Activated naive CD4-positive, alpha-beta T cell treated with anti-CD3 and anti-CD28 coated beads for 36 hours (primary cell): ENCODE measurements around the gene RASSF8. TPM values are rescaled to one million over a fixed set of nuclear protein-coding genes. Genes with fewer than 3 reads are reported as not detected.

ENCODE experiments used
- CTCF ChIA-PET: fragments of 350-600 bp; sonication (Branson Sonifier 250); formaldehyde crosslinking; loops from one replicate; lab custom pipeline; 2021; ENCODE audit warnings: antibody characterized with exemption; lab: Charles Lee
- DNase-seq: peaks from one replicate; pipeline ENCODE4 v3.0.0-alpha.2; 2020
- H3K27ac Mint-ChIP-seq: one replicate; pipeline ENCODE4 v1.8.0; 2021; ENCODE audit warnings: mild to moderate bottlenecking, mixed read lengths
- H3K27me3 Mint-ChIP-seq: one replicate; pipeline ENCODE4 v1.8.0; 2021; ENCODE audit warnings: low read depth, mixed read lengths
- H3K36me3 Mint-ChIP-seq: one replicate; pipeline ENCODE4 v1.8.0; 2021; ENCODE audit warnings: low read depth, mixed read lengths
- H3K4me1 Mint-ChIP-seq: one replicate; pipeline ENCODE4 v1.8.0; 2021; ENCODE audit warnings: low read depth, mixed read lengths
- H3K4me3 Mint-ChIP-seq: one replicate; pipeline ENCODE4 v1.8.0; 2021; ENCODE audit warnings: mild to moderate bottlenecking, moderate library complexity, mixed read lengths
- H3K9me3 Mint-ChIP-seq: one replicate; pipeline ENCODE4 v1.8.0; 2021; ENCODE audit warnings: mixed read lengths
- intact Hi-C: fragments of 100-400 bp; cut with micrococcal nuclease; formaldehyde crosslinking; loops from one replicate; pipeline ENCODE4 v1.15.1; 2023
- total RNA-seq, 2 experiments: library from RNA; stranded (reverse); gene quantifications; one replicate each; pipeline ENCODE4 v1.2.3, GENCODE V29; 2021

RASSF8 gene
- total RNA-seq, 2 experiments from 2014 or later: 0.32 to 0.81 TPM

DNA sequence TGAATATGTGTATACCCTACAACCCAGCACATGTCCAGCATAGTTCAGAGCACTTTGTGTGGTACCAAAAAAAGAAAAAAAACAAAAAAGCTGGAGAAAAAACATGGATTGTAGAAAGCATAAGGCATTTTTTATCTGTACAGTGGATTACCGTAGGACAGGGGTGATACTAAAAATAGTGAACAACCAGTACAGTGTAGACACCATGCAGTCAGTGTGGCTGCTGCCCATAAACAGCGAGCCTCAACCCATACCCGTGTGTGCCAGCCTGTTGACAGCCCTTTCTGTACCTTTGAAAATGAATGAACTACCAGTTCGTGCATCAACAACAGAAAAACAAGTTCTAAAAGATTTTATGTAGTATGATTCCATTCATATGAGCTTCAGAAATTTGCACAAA is 25.1 kb downstream of the RASSF8 start:
- no peak for DNase-seq
- Mint-ChIP-seq H3K27me3 (peaks cover 3% of the 10 kb centered on the region), H3K9me3 (no peaks in the 10 kb centered on the region), H3K27ac (no peak overlapping the region), H3K4me1 (no peaks in the 10 kb centered on the region), H3K4me3 (no peak overlapping the region), H3K36me3 (no peaks in the 10 kb centered on the region)
- intact Hi-C loops: no loop called here
- CTCF ChIA-PET: no interaction called here

DNA sequence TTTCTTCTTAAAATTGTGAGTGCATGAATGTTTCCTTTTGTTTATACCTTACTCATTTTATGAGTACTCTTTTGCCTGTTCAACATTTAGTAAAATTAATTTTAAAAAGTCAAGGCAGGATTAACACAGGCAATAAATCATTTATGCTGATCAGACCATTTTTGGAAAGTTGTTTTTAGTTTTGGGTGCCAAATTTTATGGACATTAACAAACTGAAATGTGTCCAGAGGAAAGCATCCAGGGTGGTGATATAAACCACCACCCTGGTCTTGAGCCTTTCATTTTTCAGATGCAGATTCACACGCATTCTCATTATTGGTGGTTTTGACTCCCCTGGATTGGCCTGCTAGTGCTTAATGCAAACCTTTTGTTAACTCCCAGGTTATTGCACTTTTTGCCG is 26.3 kb downstream of the RASSF8 start:
- peaks cover 3% of the 10 kb centered on the region for H3K27me3 Mint-ChIP-seq
- no peak overlapping the region for H3K4me3 Mint-ChIP-seq
- H3K36me3 Mint-ChIP-seq: no peaks in the 10 kb centered on the region
- no peaks in the 10 kb centered on the region for H3K4me1 Mint-ChIP-seq
- H3K27ac Mint-ChIP-seq: no peak overlapping the region
- H3K9me3 Mint-ChIP-seq: no peaks in the 10 kb centered on the region
- no peak for DNase-seq
- CTCF ChIA-PET: no interaction called here
- intact Hi-C loops: no loop called here

DNA sequence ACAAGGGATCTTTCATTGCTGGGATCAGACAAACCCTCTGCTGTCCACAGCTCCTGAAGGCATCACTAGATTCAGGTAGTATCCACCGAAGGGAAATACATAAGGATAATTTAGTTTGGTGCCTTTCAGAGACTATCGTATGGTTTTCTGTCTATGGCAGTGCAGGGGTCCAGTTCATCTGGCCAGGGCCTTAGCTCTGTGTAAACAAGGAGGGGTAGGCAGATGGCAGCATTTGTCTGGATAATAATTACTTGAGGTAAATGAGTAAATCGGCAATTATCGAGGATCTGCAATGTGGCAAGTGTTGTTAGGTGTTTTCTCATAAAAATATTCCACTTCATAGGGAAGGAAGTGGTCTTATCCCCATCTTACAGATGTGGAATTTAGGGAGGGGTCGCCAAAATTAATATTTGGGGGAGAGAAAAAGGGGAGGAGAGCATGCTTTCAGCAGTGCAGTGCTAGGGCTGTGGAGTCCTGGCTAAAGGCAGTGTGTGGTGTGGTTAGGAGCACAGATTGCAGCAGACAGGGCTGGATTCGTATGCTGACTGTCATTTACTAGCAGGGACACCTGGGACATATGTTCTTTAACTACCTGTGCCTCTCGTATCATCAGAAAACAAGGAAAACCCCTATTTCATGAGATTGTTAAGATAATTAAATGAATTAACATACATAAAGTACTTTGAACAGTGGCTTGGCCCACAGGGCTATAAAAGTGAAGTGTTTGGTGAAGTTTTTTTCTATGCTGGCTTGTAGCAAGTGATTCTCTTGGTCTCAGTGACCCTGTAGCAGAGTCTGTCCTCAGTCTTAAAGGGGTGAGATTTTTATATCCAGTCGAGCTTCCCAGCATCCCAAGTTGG is 27.1 kb downstream of the RASSF8 start:
- H3K27me3 Mint-ChIP-seq: peaks cover under 1% of the 10 kb centered on the region
- H3K9me3 Mint-ChIP-seq: no peaks in the 10 kb centered on the region
- H3K4me3 Mint-ChIP-seq: no peak overlapping the region
- no peaks in the 10 kb centered on the region for H3K36me3 Mint-ChIP-seq
- DNase-seq: no peak
- CTCF ChIA-PET: no interaction called here
- no peak overlapping the region for H3K27ac Mint-ChIP-seq
- intact Hi-C loops: no loop called here
- no peaks in the 10 kb centered on the region for H3K4me1 Mint-ChIP-seq

DNA sequence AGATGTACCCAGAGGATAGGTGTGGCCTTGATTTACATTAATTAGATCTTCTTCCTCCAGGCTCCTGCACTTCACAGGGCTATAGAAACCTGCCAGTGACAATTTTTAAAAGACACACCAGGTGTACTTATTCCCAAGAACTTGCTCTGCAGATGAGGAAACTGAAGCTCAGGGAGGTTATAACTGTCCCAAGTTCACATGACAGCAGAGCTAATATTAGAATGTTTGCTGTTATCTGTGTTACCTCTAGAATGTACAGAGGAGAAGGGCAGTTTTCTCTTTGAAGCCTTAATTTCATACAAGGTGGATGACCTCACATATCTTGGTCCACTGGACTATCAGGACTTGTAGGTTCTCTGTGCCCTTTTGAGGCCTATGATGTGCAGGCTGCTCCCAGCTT is 27.7 kb downstream of the RASSF8 start:
- no peaks in the 10 kb centered on the region for H3K4me1 Mint-ChIP-seq
- H3K36me3 Mint-ChIP-seq: no peaks in the 10 kb centered on the region
- no peaks in the 10 kb centered on the region for H3K9me3 Mint-ChIP-seq
- H3K27me3 Mint-ChIP-seq: no peaks in the 10 kb centered on the region
- intact Hi-C loops: no loop called here
- DNase-seq: no peak
- CTCF ChIA-PET: no interaction called here
- no peak overlapping the region for H3K4me3 Mint-ChIP-seq
- H3K27ac Mint-ChIP-seq: no peak overlapping the region

DNA sequence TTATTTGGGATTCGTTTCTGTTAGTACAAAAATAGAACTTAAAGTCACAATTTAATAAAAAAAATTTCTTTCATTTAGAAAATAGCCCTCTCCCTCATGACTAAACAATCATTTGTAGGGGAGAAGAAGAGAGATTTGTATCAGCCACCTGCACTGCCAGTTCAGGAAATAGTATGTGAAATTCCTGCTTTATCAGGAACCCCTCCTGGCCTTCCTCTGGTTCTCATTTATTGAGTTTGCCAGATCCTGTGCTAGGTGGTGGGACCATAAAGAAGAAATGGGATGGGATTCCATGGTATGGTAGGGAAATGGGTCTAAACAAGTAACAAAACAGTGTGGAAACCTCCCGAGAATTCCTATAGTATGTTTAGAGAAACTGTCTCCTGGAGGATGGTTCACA is 30.0 kb downstream of the RASSF8 start:
- Mint-ChIP-seq H3K36me3 (no peaks in the 10 kb centered on the region), H3K4me1 (no peaks in the 10 kb centered on the region), H3K9me3 (no peaks in the 10 kb centered on the region), H3K27me3 (peaks cover 3% of the 10 kb centered on the region), H3K4me3 (no peak overlapping the region), H3K27ac (no peak overlapping the region)
- DNase-seq: no peak
- CTCF ChIA-PET: interaction anchor here (0.6 kb wide), 1 partner anchor 10 kb away, joined by 3 read pairs; no protein-coding TSS in a partner anchor
- intact Hi-C loops: no loop called here

DNA sequence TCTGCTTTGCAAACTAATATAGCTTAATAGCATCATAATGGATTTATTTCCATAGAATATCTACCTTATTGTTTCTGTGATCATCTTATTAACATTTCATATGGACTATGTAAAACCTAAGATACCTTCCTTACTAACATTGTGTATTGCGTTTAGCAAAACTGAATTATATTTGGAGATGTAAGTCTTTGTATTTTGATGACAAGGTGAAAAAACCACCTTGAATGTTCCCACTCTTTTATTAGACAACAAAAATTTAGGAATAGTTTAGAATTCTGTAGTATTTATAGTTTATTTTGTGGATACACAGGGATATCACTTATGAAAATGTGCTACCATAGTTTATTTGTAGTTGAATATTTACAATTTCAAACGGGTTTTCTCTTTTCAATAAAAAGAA is 32.0 kb downstream of the RASSF8 start:
- Mint-ChIP-seq H3K36me3 (no peaks in the 10 kb centered on the region), H3K27me3 (peaks cover 3% of the 10 kb centered on the region), H3K27ac (no peak overlapping the region), H3K4me3 (no peak overlapping the region), H3K4me1 (no peaks in the 10 kb centered on the region), H3K9me3 (no peaks in the 10 kb centered on the region)
- DNase-seq: no peak
- intact Hi-C loops: no loop called here
- CTCF ChIA-PET: no interaction called here

DNA sequence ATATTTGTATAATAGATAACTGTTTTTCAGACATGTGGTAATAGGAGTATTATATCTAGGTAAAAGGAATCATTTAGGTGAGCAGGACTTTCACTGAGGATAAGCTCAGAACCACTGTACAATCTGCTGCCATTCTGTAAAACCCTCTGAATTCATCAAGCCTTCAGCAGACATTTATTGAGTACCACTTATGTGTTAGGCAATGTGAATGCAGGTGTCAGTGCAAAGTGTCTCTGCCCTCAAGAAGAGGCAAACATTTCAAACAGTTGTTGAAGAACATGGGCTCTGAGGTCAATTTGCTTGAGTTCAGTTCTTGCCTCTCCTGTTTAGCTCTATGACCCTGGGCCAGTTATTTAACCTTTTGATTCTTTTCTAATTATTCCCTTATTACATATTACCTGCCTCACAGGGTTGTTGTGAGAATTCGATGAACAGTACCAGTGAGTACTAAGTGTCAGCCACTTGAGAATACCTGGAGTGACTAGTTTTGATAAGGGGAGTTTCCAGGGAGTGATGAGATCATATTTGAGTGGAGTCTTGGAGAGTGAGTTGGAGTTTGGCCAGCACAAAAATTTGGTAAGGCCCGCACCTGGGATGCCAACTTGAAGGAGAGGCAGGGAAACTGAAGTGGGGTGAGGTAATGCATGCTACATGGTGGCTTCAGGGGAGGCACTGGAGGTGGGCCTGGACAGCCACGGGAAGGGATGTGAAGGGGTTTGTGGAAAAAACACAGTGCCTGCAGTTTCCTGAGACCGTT is 33.7 kb downstream of the RASSF8 start:
- no peak overlapping the region for H3K27ac Mint-ChIP-seq
- H3K27me3 Mint-ChIP-seq: peaks cover 3% of the 10 kb centered on the region
- CTCF ChIA-PET: no interaction called here
- no peaks in the 10 kb centered on the region for H3K9me3 Mint-ChIP-seq
- intact Hi-C loops: no loop called here
- no peaks in the 10 kb centered on the region for H3K36me3 Mint-ChIP-seq
- no peak overlapping the region for H3K4me3 Mint-ChIP-seq
- no peaks in the 10 kb centered on the region for H3K4me1 Mint-ChIP-seq
- no peak for DNase-seq

DNA sequence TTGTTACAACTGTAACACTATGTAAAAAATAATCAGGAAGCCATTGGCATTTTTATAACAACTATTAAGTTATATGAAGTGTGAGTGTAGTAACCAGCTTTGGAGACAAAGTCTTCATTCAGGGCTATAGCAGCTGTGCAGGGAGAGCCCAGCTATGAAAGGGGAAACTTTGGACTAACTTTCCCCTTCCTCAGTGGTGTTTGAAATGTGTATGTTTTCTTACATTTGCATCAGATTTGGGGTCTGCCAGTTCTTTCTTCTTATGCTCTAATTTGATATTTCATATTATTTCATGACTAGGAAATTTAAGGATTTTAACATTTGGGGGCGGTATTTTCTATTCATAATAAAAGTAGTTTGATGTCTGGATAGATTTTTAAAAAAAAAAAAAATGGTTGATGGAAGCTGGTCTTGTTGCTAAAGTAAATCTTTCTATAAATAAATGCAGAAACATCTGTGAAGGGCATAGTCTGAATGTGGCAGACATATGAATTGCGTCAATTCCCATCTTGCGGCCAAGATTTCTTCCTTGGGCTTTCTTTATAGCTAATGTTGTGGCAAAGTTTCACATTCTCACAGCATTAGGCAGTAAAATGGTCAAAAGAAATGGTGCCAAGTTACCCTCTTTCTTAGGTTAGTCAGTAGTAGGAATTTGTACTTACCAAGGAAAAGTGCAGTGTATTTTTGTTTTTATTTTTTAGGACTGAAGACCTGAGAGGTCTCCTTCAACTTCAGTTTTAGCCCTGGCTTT is 35.6 kb downstream of the RASSF8 start:
- CTCF ChIA-PET: interaction anchor here (0.6 kb wide), 1 partner anchor 143 kb away, joined by 3 read pairs; no protein-coding TSS in a partner anchor
- Mint-ChIP-seq H3K27ac (no peak overlapping the region), H3K36me3 (no peaks in the 10 kb centered on the region), H3K4me3 (no peak overlapping the region), H3K4me1 (no peaks in the 10 kb centered on the region), H3K9me3 (no peaks in the 10 kb centered on the region), H3K27me3 (peaks cover 8% of the 10 kb centered on the region)
- DNase-seq: no peak
- intact Hi-C loops: no loop called here

DNA sequence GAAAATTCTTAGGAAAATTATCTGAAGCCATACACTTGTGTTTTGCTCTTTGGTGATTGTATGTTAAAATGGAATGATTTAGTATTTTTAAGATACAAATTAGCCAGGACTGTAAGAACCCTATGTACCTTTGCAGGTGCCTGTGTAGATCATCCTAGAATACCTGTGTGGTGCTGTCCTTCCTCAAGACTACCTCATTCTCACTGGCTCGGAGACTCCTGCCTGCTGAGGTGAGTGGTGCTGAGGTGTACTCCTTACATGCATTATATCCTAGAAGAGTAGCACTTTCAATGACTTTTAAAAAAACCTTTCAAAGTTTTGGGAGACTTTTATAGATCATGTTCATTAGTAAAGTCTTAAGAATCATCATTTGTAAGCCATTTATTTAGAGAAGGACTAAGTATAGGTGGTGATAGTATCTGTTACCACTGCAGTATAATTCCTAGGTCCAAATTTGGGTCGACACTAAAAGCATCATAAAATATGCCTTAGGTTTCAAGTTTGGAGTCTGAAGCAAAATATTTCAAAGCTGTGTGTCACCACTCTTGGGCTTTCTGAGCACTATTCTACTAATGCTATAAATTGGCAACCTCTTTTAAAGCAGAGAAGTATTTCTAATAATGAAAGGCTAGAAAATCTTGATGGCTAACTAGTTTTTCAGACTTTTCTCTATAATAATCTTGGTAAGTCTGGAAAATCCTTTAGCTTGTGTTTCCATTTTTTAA is 36.6 kb downstream of the RASSF8 start:
- no peak for DNase-seq
- CTCF ChIA-PET: interaction anchor here (0.7 kb wide), 1 partner anchor 704 kb away, joined by 3 read pairs; no protein-coding TSS in a partner anchor
- H3K4me3 Mint-ChIP-seq: no peak overlapping the region
- intact Hi-C loops: no loop called here
- no peak overlapping the region for H3K27ac Mint-ChIP-seq
- H3K27me3 Mint-ChIP-seq: peaks cover 8% of the 10 kb centered on the region
- no peaks in the 10 kb centered on the region for H3K4me1 Mint-ChIP-seq
- no peaks in the 10 kb centered on the region for H3K9me3 Mint-ChIP-seq
- no peaks in the 10 kb centered on the region for H3K36me3 Mint-ChIP-seq

DNA sequence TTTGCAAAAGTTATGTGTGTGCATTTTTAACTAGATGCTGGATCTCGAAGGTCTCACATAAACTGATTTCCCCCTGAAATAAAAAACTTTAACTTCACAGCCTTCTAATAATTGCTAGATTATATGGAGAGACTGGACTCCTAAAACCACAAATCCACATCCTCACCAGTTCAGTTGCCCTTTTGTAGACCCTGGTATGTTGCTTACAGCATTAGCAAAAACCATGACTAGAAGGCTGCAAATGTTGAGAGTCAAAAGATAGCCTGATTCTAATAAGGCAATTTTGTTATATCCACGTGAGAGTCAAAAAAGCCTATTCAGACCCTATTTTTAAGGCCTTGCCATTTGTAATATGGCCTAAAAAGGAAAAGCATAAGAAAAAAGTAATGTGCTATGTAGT is 37.4 kb downstream of the RASSF8 start:
- H3K4me1 Mint-ChIP-seq: no peaks in the 10 kb centered on the region
- H3K27me3 Mint-ChIP-seq: peaks cover 8% of the 10 kb centered on the region
- H3K9me3 Mint-ChIP-seq: no peaks in the 10 kb centered on the region
- no peaks in the 10 kb centered on the region for H3K36me3 Mint-ChIP-seq
- CTCF ChIA-PET: interaction anchor here (0.7 kb wide), 1 partner anchor 703 kb away, joined by 3 read pairs; no protein-coding TSS in a partner anchor
- intact Hi-C loops: no loop called here
- no peak for DNase-seq
- H3K27ac Mint-ChIP-seq: no peak overlapping the region
- H3K4me3 Mint-ChIP-seq: no peak overlapping the region

DNA sequence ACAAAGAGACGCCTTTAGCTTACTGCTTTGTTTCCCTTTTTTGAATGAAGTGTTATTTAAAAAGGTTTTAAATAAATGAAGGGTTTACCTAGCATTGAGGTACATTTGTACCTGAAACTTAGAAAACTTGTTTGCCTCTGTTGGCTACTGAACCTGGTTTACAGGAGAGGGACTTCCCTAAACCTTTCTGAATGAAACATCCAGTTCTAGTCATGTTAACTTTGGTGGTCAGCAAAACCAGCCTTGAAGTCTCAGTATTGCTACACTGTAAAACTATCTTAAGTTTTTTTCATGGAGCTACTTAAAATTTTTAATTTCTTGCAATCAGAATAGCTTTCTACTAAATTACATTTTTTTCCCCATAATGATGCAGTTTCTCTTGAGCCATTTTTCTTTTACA is 38.2 kb downstream of the RASSF8 start:
- H3K27me3 Mint-ChIP-seq: peaks cover 8% of the 10 kb centered on the region
- H3K9me3 Mint-ChIP-seq: no peaks in the 10 kb centered on the region
- intact Hi-C loops: no loop called here
- CTCF ChIA-PET: no interaction called here
- H3K4me3 Mint-ChIP-seq: no peak overlapping the region
- no peak overlapping the region for H3K27ac Mint-ChIP-seq
- H3K4me1 Mint-ChIP-seq: no peaks in the 10 kb centered on the region
- DNase-seq: no peak
- H3K36me3 Mint-ChIP-seq: no peaks in the 10 kb centered on the region
